HG03045 (cell line): ENCODE measurements around the gene NPHP4.

Experiments used
- ATAC-seq: cut with Tn5 transposase; IDR thresholded peaks from one replicate; pipeline ENCODE4 v1.9.1; 2021; ENCODE audit warnings: mild to moderate bottlenecking, moderate library complexity; ENCODE audit not compliant: unreplicated experiment

The NPHP4 gene

DNA sequence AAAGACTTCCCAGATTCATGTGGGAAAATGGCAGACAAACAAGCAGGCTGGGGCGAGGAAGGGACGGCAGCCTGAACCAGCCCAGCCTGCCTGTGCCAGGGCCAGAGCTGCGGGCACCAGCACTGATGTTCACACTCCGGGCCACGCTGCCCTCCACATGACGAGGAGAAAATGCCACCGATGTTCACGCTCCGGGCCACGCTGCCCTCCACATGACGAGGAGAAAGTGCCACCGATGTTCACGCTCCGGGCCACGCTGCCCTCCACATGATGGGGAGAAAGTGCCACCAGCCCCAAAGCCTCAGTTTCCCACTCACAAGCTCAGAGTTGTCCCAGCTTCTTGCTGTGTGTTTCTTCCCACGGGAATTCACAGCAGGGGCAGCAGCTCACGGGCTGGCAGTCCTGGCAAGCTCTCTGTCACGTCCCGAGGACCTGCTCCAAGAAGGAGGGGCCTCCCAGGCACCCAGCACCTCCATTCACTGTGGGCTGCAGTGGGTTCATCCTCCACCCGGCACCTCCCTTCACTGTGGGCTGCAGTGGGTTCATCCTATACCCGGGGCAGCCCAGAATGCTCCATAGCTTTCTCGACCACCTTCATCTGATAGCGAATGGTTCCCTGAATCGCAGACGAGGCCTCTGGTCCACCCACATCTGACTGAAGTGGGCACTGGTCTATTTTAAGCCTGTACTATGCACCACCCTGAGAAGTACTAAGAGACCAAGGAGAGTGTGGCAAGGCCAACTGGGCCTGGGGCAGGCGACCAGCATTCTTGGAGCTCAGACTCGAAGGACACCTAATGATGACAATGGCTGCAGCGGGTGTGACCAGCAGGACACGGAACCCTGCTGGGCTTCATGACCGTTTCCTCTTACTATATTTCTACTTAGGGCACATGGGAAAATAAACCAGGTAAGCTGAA lies 108.8 kb downstream of the NPHP4 start:
- ATAC-seq = no peak

DNA sequence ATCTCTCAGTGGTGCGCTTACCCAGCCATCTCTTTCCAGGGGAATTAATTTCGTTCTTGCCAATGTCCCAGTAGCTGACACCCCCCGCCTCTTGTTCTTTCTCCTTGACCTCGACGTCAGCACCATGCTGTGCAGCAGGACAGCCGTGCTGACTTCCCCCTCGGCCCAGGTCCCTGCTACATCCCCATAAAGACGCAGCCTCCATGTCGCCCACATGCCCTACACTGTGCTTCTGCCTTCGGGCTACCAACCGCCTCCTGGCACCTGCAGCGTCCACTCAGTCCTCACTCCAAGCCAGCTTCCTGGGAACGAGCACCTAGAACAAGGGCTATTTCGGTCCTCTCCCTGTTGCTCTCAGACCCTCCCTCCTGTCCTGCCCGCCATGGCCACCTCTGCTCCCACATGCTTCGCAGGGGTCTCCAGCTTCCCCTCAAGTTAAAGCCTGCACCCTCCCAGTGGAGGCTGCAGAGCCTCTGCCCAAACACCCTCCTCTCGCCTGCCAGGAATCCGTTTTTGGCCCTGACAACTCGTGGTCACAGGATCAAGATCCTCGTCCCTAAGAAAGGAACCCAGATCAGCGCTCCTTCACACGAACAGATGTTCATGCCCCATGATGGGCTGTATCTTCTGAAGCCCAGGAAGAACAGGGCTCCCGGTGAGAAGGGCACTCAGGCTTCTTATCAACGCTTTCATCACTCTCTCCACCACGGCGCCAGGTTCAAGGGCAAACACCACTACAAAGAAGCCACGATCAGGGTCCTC lies 109.7 kb downstream of the NPHP4 start:
- ATAC-seq = no peak

DNA sequence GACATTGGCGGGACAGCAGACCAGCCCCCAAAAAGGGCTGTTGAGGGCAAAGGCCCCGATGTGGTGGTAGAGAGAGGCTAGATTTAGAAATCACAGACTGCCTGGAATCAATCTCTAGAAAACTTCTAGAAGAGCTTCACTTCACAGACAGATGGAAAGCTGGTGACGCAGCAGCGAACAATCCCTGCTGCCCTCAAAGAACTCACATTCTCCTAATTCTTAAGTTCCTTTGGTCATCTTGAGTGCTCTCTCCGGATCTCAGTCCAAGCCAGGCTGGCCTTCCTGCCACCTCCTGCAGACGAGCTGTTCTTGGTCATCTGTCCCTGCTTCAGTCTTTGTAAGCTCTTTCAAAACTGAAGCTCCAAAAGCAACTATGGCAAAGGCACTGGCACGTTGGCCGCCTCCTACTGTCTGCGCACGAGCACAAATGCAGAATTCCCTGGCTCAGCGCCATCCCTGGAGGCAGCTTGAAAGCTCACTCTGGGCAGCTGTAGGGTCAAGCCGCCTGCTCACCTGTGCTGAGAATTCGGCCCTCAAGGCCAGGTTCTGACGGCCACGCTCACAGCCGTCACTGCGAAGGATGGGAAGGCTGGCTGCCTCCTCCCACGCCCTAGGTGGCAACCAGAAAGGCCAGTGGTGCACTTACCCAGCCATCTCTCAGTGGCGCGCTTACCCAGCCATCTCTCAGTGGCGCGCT lies 110.6 kb downstream of the NPHP4 start:
- ATAC-seq = no peak

DNA sequence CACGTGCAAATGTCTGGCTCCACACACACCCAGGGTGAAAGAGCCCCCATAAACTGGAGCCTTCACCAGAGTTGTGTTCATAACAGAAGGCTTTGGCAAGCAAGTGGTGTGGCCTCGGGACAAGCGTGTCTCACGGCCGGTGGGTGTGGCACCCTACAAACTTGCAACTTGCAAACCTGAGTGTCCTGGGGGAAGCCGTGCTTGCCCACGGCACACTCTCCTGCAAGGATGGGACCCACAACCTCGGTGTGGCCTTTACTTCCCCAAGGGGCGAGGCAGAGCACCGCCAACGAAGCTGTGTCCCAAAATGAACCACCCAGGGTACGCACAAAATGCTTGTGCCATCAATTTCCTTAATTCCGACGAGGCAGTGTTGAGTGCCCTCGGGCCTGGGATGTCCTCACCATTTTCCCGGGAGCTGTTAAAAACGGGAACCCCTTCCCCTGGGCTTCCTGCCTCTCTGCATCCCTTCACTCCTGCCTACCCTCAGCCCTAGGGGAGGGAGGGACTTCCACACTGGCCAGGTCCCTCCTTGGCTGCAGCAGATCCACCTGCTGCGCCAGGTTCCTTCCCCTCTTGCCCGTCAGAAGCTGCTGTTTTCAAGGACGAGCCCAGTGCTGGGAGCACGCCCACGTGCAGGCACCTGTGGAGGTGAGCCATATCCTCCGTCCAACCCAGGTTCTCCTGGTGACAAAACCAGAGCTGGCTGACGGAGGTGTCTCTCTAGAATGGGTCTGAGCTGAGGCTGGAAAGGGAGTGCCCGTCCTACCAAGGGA lies 111.4 kb downstream of the NPHP4 start:
- no peak for ATAC-seq

DNA sequence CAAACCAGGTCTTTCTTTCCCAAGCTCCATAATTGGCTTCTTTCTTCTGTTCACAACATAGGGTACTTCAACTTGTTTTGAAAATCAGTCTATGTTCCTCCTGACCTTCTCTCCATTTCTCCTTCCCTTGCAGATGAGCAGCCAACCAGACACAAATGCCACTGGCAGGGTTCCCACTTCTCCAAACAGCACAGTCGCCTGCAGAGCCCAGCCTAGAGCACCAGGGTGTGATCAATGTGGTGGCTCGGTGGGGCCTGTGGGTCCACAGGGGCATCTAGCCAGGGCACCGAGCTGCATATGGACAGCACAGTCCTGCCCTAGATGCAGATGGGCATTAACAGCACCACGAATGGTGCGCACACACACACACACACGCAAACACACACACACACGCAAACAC lies 112.8 kb downstream of the NPHP4 start:
- ATAC-seq = no peak

DNA sequence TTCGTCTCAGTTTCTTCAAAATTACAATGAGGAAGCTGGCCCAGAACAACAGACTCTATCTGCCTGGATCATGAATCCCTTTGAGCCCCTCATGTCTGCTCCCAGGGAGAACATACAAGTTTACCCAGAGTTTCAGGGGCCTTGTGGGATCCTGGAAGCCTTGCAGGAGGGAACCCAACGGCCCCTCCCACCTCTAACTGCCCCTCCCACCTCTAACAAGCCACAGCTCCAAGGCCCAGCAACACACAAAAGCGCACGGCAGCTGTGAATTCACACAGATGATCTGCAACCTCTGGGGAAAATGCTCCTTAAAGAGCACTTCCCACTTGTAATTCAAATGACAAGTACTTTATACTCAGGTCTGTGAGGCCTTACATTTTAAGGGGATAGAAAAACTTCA lies 113.3 kb downstream of the NPHP4 start:
- ATAC-seq = no peak

DNA sequence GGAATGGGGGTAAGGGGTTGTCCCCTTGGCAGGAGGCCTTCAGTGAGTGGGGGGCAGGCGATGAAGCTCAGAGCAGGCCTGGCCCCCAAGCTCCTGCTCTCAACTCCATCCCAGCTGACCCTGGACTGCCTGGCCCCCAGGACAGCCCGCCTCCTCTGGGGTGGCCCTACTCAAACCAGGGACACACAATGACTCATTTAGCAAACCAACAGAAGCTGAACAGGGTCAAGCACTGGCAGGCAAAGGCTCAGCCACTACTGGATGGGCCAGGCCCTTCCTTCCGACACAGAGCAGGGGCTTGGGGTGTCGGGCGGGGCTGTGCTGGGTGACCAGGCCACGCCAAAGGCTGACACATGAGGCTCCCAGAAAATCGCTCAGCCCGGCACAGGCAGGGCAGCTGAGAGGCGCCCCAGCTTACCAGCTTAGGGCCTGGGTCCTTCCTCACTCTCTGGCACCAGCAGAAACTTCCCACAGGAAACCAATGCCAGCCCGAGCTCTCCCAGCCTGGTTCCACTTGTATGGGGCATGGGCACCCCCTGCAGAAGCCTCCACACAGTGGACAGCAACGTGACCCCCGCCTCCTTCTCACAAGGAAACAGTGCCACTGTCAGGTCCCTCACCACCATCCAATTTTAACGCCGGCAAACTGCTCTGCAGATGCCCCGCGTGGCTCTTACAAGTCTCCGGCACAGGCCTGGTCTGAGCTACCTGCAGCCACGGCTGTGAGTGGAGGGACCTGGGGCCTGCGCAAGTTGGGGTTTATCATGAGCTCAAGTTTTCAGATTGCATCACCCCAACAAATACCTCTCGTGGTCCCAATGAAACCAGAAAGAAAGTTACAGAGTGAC lies 114.3 kb downstream of the NPHP4 start:
- no peak for ATAC-seq

DNA sequence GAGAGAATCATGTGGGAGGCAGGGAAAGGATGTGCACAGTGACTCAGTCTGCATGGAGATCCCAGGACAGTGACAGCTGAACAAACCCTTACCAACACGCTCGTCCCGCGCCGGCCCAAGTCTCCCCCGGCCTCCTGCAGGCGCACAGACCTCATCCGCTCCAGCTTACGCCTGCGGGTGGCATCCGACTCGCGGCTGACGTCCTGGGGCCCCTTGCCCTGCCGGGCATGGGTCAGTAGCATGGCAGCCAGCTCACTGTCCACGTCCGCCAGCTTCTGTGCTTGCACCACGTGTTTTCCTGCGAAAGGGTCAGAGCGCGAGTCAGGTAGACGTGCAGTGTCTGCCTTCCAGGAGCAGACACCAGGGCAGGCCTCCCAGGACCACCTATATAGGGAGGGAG lies 115.2 kb downstream of the NPHP4 start:
- no peak for ATAC-seq

DNA sequence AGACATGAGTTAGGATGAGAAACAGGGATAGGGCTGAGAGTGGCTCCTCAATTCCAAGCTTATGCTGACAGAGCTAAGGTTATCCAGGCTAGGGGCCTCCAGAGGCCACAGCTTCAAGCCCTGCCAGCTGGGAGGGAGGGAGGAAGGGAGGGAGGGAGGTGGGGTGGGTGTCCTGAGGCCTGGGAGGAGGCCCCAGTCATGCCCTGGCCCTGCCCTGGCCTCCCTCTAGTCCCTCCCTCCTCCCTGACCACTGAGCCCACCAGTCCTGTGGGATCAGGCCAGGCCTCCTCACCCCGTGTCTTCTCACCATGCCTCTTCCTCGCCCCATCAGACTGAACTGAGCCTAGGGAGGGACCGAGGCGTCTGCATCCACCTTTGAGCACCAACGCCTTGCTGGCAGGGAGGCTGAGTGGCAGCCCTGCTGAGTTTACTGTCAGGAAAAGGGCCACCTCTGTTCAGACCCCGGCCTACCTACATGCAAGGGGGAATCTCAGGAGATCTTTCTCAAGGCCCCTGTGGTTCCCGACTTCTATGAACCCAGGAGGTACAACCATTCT lies 116.1 kb downstream of the NPHP4 start:
- ATAC-seq = no peak

DNA sequence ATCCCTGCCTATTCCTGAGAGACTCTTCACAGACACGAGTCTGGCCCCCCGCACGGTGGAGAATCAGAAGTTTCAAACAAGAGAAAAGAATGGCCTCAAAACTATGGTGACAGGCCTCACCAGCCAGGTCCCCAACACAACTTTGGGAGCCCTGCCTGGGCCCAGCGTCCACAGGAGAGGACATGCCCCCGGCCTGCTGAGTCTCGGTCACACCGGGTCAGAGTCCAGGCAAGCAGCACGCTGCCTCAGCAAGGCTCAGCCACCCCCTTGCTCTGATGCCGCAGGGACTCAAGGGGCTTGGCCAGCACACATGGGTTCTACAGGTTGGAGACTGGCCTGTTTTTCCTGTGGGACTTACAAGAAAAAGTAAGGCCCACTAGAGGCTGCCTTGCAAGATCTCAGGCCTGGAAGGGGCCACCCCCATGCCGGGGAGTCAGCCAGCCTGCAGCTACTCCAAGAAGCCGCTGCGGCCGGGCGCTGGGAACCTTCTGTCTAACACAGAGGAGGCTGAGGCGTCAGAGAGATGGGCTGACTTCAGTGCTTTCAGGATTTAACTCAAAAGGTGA lies 116.8 kb downstream of the NPHP4 start:
- no peak for ATAC-seq

DNA sequence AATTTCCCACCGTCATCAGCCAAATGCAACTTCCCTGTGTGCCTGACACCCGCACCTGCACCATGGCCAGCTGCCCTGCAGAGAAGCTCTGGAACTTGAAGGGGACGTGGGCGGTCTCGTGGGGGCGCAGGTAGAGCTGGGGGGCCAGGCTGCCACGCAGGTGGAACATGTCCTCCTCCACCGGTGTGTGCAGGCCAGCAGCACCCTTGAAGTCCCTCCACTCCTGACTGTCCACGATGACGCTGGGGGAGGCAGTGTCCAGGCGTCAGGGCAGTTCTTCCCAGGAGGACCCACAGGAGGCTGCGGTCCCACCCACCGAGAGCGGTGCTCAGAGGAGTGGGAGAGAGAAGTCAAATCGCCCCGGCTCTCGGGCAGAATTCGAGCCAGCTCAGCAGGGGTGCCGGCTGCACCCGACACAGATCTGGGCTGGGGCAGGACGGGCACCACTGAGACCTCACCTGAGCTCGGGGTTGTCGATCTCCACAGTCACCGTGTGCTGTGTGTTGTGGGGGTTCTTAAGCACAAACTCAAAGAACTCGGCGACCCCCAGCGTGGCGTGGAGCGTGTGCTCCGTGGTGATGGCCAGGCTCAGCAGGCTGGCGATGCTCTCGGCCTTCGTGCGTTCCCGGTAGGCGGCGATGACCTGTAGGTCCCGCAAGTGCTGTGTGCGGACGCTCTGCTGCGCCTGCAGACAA lies 117.7 kb downstream of the NPHP4 start:
- no peak for ATAC-seq

DNA sequence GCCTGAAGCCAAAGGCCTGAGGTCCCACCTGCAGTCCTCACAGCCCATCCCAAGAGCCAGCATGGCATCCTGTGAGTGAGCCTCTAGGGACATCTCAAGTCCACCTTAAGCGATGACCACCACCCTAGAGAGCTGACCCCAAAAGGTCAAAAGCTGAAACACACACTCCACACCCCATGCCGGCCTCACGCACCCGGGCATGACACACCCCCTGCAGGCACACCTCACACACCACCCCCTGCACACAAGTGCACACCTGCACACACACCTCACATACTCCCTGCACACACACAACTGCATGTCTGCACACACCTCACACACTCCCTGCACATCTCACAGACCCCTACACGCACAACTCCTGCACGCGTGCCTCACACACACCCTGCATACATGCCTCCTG lies 118.7 kb downstream of the NPHP4 start:
- no peak for ATAC-seq

DNA sequence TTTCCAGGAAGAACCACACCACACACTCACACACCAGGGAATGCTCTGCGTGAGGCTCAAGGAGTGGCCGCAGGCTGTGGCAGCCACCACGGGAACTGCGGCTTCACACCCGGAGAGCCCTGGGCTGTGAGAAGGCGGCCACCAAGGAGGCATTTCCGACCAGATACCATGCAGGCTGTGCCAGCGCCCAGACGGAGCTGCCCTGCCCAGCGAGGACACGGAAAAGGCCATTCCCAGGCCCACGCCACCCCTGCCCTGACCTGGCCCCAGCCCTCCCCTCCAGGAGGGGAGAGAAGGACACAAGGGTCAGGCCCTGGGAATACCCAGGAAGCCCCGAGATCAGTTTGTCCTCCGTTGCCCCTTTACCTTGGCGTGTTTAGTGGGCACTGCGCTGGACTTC lies 119.3 kb downstream of the NPHP4 start:
- ATAC-seq = no peak

DNA sequence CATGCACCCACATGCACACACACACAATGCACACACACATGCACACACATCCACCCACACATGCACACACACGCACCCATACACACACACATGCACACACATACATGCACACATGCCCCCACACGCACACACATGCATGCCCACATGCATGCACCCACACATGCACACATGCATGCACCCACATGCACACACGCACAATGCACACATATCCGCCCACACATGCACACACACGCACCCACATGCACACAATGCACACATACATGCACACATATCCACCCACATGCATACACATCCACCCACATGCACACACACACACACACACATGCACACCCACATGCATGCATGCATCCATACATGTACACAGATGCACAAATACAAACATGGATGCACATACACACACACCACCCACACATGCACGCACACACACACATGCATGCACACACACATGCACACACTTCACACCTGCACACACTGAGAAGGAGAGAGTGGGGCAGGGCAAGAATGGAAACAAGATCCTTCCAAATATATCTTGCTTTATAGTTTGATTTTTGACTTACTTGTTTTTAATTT lies 123.2 kb downstream of the NPHP4 start:
- ATAC-seq = no peak

DNA sequence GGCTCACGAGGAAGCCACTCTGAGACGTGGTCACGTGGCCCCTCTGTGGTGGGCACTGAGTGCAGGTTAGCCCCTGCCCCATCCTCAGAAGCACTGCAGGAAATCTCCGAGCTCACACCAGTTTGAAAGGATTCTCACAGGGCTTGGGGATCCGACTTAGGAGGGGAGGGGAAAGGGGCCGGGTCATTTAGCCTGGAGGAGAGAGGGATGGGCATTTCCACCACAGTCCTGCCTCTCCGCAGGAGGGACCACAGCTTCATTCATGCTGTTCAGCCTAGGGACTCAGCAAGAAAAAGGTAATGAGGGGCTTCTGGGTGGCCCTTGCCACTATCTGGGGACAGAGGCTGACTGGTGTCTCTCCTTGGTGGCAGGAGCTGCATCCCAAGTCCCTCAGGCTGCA lies 126.5 kb downstream of the NPHP4 start:
- ATAC-seq = no peak

DNA sequence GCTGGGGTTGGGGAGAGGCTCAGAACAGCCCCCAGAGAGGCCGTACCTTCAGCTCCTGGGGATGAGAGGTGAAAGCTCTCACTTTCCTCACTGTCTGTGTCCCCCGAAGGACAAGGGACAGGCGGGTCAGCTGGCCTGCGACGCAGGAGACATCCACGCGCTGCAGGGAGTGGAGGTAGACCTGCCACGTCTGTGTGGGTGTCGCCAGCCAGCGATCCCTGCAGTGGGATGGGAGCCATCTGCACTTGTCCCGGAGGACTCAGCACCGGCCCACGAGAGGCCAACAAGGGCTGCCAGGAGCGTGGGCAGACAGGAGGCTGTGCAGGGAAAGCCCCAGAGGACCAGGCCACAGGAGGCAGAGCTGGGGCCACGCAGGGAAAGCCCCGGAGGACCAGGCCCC lies 127.2 kb downstream of the NPHP4 start:
- no peak for ATAC-seq

DNA sequence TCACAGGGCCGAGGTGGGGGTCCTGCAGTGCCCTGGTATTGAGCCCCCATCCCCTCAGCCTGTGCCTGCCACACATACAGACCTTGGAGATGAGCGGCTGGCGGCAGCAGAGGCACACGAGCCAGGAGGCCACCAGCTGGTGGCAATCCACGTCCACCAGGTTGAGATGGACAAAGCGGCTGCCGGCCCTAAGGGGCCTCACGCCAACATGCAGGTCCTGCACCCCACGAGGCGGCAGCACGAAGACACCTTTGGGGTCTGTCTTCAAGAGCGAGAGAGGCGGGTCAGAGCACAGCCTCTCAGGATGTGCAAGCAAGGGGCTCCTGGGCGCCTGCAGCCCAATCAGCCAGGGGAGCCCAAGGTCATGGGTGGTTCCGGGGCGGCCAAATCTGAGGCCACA lies 128.0 kb downstream of the NPHP4 start:
- no peak for ATAC-seq

DNA sequence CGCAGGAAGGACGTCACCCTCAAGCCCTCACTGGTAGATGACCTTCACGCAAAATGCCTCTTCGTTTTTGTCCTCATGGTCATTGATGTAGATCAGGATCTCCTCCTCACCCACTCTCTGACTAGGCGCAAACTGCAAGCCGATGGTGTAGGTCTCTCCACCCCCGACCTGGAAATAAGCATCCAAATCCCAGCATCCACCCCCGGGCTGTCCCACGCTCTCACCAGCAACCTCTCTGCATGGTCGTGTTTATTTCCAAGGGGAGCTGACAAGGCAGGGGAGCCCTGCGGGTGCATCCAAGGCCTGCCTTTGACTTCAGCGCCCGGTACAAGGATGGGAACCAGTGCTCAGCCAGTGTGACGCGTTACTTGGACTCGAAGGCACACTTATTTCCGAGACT lies 129.0 kb downstream of the NPHP4 start:
- no peak for ATAC-seq
